HG02763 (cell line): ENCODE measurements around the gene CD164L2.

Source experiments
- ATAC-seq: cut with Tn5 transposase; IDR thresholded peaks from one replicate; pipeline ENCODE4 v1.9.1; 2021; ENCODE audit warnings: mild to moderate bottlenecking, moderate library complexity; ENCODE audit not compliant: unreplicated experiment

The CD164L2 gene

DNA sequence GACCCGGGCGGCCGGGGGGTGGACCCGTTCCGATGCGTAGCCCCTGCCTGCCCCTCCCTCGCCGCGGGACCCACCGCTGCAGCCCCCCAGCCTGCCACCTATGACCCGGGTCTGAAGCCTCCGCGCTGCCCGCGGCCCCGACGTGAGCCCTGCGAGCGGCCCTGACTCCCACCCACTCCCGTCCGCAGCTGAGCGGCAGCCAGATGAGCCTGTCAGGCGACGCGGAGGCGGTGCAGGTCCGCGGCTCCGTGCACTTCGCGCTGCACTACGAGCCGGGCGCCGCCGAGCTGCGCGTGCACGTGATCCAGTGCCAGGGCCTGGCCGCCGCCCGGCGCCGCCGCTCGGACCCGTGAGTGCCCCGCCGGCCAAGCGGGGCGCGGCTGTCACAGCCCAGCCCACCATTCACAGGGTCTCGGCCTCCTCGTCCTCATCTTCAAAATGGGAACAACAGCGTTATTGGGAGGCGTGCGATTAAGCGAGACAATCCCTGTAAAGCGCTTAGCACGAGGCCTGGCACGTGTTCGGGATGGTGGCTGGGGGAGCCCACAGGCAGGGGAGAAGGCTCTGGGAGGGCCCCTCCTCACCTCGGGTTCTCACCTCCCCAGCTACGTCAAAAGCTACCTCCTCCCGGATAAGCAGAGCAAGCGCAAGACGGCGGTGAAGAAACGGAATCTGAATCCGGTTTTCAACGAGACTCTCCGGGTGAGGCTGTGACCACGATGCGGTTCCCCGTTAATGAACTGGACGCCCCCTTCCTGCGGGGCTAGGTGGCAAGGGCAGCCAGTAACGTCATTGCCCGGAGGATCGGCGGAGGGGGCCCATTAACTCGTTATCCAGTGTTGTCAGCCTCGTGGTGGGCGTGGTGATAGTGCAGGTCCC lies 33.1 kb downstream of the CD164L2 start:
- no peak for ATAC-seq

GRCh38 chr1:27348861-27349783 lies 34.0 kb downstream of the CD164L2 start:
- ATAC-seq = no peak

- no peak for ATAC-seq
Observed at GRCh38 chr1:27346991-27347624, 36.0 kb downstream of the CD164L2 start.

GRCh38 chr1:27346357-27346756 lies 36.8 kb downstream of the CD164L2 start:
- ATAC-seq = no peak

DNA sequence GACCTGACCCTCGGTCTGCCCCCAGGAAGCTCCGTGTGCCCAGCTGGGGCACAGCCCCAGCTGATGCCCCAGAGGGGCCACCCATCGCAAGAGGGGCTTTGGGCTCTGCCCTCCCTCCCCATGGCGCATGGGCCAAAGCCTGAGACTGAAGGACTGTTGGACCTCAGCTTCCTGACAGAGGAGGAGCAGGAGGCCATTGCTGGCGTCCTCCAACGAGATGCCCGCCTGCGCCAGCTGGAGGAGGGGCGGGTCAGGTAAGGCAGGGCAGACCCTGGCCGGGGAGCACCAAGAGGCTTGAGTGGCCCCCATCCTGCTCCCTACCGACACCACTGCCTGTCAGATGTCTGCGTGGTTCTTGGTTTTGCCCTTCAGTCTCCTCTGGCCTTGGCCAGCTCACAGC lies 37.9 kb downstream of the CD164L2 start:
- ATAC-seq = no peak

- ATAC-seq = no peak
Observed at GRCh38 chr1:27343639-27344025, 39.5 kb downstream of the CD164L2 start.

DNA sequence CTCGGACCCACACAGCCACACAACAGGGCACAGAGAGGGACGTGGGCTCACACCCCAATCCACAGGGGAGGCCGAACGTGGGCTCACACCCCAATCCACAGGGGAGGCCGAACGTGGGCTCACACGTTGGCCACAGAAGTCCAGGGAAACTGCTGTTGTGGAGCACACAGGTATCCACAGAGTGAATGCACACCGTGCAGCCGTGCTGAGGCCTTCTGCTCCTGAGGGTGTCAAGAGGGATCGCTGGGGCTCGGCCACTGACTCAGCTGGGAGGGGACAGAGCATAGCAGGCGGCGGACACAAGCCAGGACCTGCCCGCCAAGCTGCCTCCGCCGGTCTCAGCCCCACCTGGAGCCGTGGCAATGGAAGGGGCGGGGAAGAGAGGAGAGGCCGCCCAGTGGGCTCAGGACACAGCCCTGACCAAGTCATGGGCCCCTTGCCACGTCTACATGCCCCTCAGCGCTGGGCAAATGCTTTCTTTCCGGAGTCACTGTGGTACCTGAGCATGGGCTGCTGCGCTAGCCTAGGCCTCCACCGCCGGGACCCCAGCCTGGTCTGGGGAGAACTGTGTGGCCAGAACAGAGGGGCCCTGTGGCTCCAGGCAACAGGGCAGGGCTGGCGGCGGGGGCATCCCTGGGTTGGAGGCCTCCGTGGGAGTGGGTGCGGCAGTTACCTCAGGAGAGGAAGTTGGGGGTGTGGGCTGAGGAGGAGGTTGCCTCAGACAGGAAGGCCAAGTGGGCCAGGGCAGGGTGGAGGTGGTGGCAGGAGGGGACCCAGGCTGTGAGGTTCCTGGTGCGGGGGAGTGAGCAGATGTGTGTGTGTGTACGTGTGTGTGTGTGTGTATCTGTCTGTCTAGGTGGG lies 40.1 kb downstream of the CD164L2 start:
- ATAC-seq = no peak

- no peak for ATAC-seq
Observed at GRCh38 chr1:27342391-27342777, 40.7 kb downstream of the CD164L2 start.

GRCh38 chr1:27341525-27342252 lies 41.4 kb downstream of the CD164L2 start, which contains the start of gene SYTL1:
SYTL1 (plus strand) TSS chr1:27342022; CDS start chr1:27345335, 3,313 bp downstream.
- no peak for ATAC-seq

GRCh38 chr1:27339213-27339612 lies 43.9 kb downstream of the CD164L2 start:
- no peak for ATAC-seq

DNA sequence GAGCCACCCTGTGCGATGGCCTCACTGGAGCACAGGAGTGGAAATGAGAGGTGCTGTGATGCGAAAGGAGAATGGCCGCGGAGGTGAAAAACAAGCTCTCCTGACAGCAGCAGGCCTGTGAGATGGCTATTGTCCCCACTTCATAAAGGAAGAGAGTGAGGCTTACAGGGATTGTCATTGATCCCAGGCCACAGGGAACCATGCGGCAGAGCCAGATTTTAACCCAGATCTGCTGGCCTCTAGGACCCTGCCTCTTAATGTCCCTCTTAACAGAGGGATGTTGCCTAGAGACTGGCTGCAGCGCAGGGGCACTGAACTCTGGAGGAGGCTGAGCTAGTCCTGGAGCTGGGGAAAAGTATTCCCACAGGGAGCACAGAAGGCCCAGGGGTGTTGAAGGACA lies 44.4 kb downstream of the CD164L2 start:
- ATAC-seq = no peak

DNA sequence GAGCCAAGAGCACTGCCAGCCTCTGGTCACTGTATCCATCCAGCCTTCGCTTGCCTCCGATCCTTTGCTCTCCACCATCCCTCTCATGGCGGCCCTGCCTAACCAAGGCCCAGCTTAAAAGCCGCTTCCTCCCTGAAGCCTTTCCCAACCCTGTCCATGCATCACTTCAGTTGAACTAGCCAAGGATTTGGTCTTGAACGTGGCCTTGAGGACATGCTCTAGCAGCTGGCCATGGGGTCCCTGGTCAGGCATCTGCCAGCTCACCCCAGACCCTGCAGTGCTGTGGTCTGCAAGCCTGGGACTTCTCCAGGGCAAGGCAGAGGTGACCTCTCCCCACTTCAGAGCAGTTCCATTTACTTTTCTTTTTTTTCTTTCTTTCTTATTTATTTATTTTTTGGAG lies 46.4 kb downstream of the CD164L2 start:
- ATAC-seq = no peak

DNA sequence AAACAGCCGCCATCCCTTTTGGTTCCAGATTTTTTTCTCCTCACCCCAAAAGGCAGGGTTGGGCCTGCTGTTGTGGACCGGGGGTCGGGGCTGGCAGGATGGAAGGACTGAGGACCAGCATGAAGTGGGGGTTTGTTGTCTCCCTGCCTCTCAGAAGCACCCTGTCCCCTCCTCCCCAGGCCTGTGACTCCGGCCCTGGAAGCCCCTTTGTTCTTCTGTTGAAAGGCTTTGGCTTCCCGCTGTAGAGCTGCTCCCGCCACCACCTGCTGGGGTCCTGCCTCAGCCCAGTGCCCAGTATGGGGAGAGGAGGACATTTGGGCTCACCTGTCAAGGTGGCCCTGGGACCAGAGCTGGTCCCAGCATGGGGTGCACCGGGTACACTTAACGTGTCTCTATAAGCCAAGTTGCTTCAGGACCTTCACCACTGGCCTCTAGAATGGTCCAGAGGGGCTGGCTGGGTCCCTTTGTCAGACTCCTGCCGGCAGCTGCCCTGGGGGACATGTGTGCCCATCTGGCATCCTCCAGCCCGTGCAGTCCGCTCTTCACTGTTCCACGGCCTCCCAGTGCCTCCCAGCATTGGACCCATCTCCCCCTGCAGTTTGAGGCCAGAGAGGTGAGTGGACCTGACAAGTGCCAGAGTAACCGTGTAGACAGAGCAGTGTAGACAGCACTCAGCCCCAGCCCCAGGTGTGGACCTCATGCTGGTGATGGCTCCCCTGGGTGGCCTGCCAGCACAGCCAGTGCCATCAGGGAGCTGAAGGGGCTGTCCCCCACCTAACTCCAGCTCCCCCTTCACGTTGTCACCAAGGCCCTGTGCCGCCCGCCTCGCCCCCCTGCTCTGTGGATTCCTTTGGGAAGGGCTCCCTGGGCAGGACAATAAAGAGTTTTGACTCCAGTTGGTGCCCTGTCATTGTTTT lies 47.4 kb downstream of the CD164L2 start:
- no peak for ATAC-seq

GRCh38 chr1:27333717-27334279 lies 49.3 kb downstream of the CD164L2 start:
- no peak for ATAC-seq

DNA sequence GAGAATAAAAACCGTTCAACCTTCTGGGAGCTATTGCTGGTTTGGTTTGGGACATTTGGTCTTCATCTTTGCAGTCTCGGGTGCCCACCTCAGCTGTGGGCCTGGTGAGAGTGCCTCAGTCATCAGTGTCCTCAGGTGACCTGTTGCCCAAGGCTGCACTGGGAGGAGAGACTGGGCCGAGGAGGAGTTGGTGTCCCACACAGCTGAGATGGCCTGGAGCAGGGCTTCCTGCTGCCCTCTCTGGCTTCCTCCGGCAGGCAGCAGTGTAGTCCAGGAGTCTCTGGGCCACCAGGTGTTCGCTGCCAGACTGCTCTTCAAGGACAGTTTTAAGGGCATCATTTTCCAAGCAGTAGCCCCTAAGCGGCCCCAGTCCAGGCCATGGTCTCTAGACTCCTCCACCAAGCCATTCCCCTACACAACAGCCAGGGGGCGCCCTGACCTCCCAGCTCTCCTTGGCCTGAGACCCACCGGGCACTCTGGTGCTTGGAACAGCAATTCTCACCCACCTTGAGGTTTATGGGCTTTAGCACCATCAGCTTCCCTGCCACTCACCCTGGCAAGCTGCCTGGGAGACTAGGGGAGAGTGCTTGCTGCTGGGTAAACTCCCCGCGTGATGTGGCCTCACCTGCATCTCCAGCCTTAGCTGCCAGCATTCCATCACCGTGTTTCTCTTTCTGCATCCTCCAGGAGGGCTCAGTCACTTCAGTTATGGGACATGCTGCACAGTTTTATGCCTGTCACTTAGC lies 50.4 kb downstream of the CD164L2 start:
- no peak for ATAC-seq

DNA sequence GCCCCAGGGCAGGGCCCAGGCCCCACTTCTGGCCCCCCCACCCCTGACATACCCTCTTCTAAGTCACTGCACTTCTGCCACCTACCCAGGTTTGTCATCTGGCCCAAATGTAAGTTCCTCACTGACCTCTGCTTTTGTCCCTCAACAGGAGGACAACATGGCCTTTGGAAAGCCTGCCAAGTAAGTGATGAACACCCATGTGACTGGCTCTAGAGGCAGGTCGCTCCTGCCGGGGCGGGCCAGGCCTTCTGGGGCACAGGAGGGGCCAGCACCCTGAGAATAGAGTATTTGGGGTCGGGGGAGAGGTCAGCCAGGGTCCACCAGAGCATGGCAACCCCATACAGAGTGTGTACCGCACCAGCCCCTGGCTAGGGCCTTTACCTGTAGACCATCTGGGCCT lies 51.2 kb downstream of the CD164L2 start:
- no peak for ATAC-seq

GRCh38 chr1:27331426-27331825 lies 51.7 kb downstream of the CD164L2 start:
- no peak for ATAC-seq

DNA sequence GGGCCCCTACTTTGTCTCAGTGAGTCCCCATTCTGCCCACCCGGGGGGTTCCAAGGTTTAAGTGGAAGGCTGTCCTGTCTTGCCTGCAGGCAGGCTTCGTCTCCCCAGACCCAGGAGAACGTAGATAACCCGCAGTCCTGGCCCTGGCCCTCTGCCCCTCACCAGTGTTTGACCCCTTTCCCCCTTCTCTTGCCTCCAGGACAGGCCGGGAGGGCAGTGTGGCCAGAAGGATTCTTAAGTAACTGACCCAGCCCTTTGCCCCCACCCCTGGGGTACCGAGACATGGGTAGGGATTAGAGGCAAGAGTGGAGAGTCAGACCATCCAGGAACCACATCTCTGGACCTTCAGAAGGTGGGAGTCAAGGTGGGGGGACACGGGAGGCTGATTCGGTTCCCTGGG lies 52.3 kb downstream of the CD164L2 start:
- no peak for ATAC-seq
